Measurements from ENCODE around the gene AGBL5. TPM values are rescaled to one million over a fixed set of nuclear protein-coding genes. Genes with fewer than 3 reads are reported as not detected.

Gene AGBL5
- total RNA-seq, 2 donors from 2014 or later: 15.1 to 16.8 TPM

DNA sequence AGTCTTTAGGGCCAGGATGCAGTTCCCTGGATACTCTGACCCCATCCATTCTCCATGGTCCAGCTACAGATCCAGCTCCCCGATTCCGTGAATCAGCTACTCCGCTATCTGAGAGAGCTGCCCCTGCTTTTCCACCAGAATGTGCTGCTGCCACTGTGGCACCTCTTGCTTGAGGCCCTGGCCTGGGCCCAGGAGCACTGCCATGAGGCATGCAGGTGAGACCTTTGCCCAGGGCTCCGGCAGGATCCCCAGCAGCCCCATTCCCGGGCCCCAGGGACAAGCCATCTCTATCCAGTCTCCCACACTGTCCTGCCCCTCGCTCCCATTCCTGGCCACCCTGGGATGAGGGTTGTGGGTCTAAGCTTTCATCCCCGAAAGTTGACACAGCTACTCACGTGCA is 11.2 kb upstream of the AGBL5 start:
- DNase-seq: no peak
- intact Hi-C loops (cut with DNase I): no loop called here
- Histone ChIP-seq H3K9ac (ENCODE audit: low read depth in 2 of 2, low read length in 2 of 2) (no peak overlapping the region), H3K36me3 (peaks cover 41% of the 10 kb centered on the region), H3K9me3 (no peaks in the 10 kb centered on the region), H3K27ac (no peak overlapping the region), H3K4me3 (no peak overlapping the region), H3K4me1 (no peaks in the 10 kb centered on the region), H3K27me3 (no peaks in the 10 kb centered on the region)
- TF ChIP-seq, protein P1, sequence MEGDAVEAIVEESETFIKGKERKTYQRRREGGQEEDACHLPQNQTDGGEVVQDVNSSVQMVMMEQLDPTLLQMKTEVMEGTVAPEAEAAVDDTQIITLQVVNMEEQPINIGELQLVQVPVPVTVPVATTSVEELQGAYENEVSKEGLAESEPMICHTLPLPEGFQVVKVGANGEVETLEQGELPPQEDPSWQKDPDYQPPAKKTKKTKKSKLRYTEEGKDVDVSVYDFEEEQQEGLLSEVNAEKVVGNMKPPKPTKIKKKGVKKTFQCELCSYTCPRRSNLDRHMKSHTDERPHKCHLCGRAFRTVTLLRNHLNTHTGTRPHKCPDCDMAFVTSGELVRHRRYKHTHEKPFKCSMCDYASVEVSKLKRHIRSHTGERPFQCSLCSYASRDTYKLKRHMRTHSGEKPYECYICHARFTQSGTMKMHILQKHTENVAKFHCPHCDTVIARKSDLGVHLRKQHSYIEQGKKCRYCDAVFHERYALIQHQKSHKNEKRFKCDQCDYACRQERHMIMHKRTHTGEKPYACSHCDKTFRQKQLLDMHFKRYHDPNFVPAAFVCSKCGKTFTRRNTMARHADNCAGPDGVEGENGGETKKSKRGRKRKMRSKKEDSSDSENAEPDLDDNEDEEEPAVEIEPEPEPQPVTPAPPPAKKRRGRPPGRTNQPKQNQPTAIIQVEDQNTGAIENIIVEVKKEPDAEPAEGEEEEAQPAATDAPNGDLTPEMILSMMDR (IDR thresholded peaks at IDR 0.05): no peak

DNA sequence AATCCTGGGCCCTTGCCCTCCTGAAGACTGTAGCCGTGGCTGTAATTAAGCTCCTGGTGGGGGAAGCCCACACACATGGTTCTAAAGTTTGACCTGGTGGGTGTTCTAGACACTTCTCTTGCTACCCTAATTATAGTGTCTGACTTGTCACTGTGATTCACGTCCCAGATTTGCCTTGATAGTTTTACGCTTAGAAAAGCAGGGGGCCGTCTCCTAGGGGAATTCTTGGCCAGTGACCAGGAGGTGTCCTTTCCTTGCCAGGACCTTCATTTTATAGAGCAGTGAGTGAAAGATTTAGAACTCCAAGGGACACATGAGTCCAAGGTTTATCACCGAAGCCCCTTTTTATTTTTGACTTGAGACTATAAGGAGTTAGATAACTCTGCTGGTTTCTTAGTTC is 9.7 kb upstream of the AGBL5 start:
- intact Hi-C loops (cut with DNase I): no loop called here
- no peak overlapping the region for H3K27ac ChIP-seq
- H3K9ac ChIP-seq (ENCODE audit: low read depth in 2 of 2, low read length in 2 of 2): no peak overlapping the region
- H3K27me3 ChIP-seq: no peaks in the 10 kb centered on the region
- peaks cover 30% of the 10 kb centered on the region for H3K36me3 ChIP-seq
- no peak overlapping the region for H3K4me3 ChIP-seq
- TF ChIP-seq, protein P1 (IDR thresholded peaks at IDR 0.05): no peak
- no peaks in the 10 kb centered on the region for H3K4me1 ChIP-seq
- no peak for DNase-seq
- no peaks in the 10 kb centered on the region for H3K9me3 ChIP-seq

DNA sequence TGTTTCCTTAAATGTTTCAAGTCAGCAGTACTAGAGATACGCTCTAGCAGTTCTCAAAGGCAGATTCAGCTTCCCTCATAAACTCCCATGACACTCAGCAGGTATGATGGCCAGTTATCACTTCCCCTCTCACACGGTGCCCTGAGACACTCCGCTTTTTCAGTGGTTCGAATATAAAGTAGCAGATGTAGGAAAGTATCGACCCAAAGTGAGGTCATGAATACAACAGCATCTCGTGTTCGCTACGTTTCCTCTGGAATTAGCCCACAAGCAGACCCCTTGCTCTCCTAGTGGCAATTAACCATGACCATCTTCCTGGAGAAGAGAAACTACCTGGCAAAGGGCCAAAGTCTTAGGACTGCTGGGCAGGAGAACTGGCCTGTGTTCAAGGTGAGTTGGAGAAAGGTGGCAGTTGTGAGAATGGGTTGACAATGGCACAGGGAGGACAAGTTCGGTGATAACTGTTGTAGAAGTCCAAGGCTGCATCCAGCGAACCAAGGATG is 9.3 kb upstream of the AGBL5 start:
- H3K9ac ChIP-seq (ENCODE audit: low read depth in 2 of 2, low read length in 2 of 2): no peak overlapping the region
- no peak for DNase-seq
- no peaks in the 10 kb centered on the region for H3K4me1 ChIP-seq
- H3K4me3 ChIP-seq: no peak overlapping the region
- H3K27me3 ChIP-seq: no peaks in the 10 kb centered on the region
- peaks cover 30% of the 10 kb centered on the region for H3K36me3 ChIP-seq
- TF ChIP-seq, protein P1 (IDR thresholded peaks at IDR 0.05): no peak
- peak overlapping the region; percentile 17 for H3K27ac ChIP-seq
- H3K9me3 ChIP-seq: no peaks in the 10 kb centered on the region
- intact Hi-C loops (cut with DNase I): no loop called here

GRCh38 chr2:27042985-27043634 is 8.4 kb upstream of the AGBL5 start:
- DNase-seq: no peak
- H3K9ac ChIP-seq (ENCODE audit: low read depth in 2 of 2, low read length in 2 of 2): no peak overlapping the region
- H3K4me1 ChIP-seq: no peaks in the 10 kb centered on the region
- TF ChIP-seq, protein P1 (IDR thresholded peaks at IDR 0.05): no peak
- no peak overlapping the region for H3K4me3 ChIP-seq
- H3K27me3 ChIP-seq: no peaks in the 10 kb centered on the region
- no peaks in the 10 kb centered on the region for H3K9me3 ChIP-seq
- intact Hi-C loops (cut with DNase I): no loop called here
- peak overlapping the region; percentile 52 for H3K27ac ChIP-seq
- peaks cover 24% of the 10 kb centered on the region for H3K36me3 ChIP-seq

- Histone ChIP-seq H3K4me3 (peak overlapping the region; percentile 85), H3K4me1 (peaks cover 7% of the 10 kb centered on the region), H3K36me3 (no peaks in the 10 kb centered on the region), H3K9me3 (no peaks in the 10 kb centered on the region), H3K27ac (peak overlapping the region; percentile 90), H3K27me3 (no peaks in the 10 kb centered on the region), H3K9ac (ENCODE audit: low read depth in 2 of 2, low read length in 2 of 2) (peak overlapping the region; percentile 70 to 77)
- intact Hi-C loops (cut with DNase I): no loop called here
- DNase-seq: peak; percentile 51
- TF ChIP-seq, protein P1 (IDR thresholded peaks at IDR 0.05): no peak
These were observed 1.8 kb upstream of the AGBL5 start for GRCh38 chr2:27049422-27050280.
